ENCODE data around the gene SLX4. TPM values are rescaled to one million over a fixed set of nuclear protein-coding genes. Genes with fewer than 3 reads are reported as not detected.

Gene SLX4
- total and polyA plus RNA-seq, 8 donors: 0.76 to 19.7 (median 6.0) TPM

- 90 to 95% (median 95%) methylated on average over 7 to 22 of the region's 22 CpGs for WGBS, 5 donors
- no peak for DNase-seq
- no peaks in the 10 kb centered on the region for H3K27me3 ChIP-seq
- no peak for TF ChIP-seq CTCF (IDR thresholded peaks at IDR 0.05)
- no peak for TF ChIP-seq EP300 (IDR thresholded peaks at IDR 0.05)
- TF ChIP-seq POLR2A (IDR thresholded peaks at IDR 0.05): no peak
- TF ChIP-seq POLR2AphosphoS5 (IDR thresholded peaks at IDR 0.05): no peak
- H3K4me1 ChIP-seq: peaks cover 0 to 12% (median 0%) of the 10 kb centered on the region in 4 donors
- H3K27ac ChIP-seq: no peak overlapping the region
- H3K4me3 ChIP-seq: no peak overlapping the region
- H3K36me3 ChIP-seq: peaks cover 0 to 68% (median 54%) of the 10 kb centered on the region in 4 donors
- intact Hi-C loops (cut with DNase I; ENCODE audit: low total_unique reads): no loop called here
- no peaks in the 10 kb centered on the region for H3K9me3 ChIP-seq
Observed at GRCh38 chr16:3589001-3589400, 22.4 kb downstream of the SLX4 start.

GRCh38 chr16:3587547-3588110 lies 23.8 kb downstream of the SLX4 start:
- TF ChIP-seq CTCF (IDR thresholded peaks at IDR 0.05) (no peak), EP300 (IDR thresholded peaks at IDR 0.05) (no peak)
- Histone ChIP-seq H3K4me1 (peaks cover 0 to 12% (median 0%) of the 10 kb centered on the region in 4 donors), H3K9me3 (no peaks in the 10 kb centered on the region), H3K4me3 (no peak overlapping the region), H3K27ac (no peak overlapping the region), H3K36me3 (peaks cover 0 to 77% (median 66%) of the 10 kb centered on the region in 4 donors), H3K27me3 (no peaks in the 10 kb centered on the region)
- intact Hi-C loops (cut with DNase I; ENCODE audit: low total_unique reads): no loop called here
- 85 to 90% (median 88%) methylated on average over 14 to 15 of the region's 15 CpGs for WGBS, 5 donors
- DNase-seq: no peak

GRCh38 chr16:3584412-3584811 lies 27.0 kb downstream of the SLX4 start:
- Histone ChIP-seq H3K4me3 (no peak overlapping the region), H3K4me1 (peaks cover 0 to 9% (median 3%) of the 10 kb centered on the region in 4 donors), H3K27me3 (peaks cover 0 to 5% (median 0%) of the 10 kb centered on the region in 3 donors), H3K36me3 (peaks cover 0 to 57% (median 45%) of the 10 kb centered on the region in 4 donors), H3K9me3 (no peaks in the 10 kb centered on the region), H3K27ac (no peak overlapping the region)
- TF ChIP-seq EP300 (IDR thresholded peaks at IDR 0.05) (no peak), POLR2A (IDR thresholded peaks at IDR 0.05) (no peak), CTCF (IDR thresholded peaks at IDR 0.05) (no peak), POLR2AphosphoS5 (IDR thresholded peaks at IDR 0.05) (no peak)
- DNase-seq: no peak
- 95 to 99% (median 98%) methylated on average over 8 of the region's 8 CpGs for WGBS, 5 donors
- intact Hi-C loops (cut with DNase I; ENCODE audit: low total_unique reads): no loop called here

- peaks cover 0 to 48% (median 35%) of the 10 kb centered on the region in 4 donors for H3K36me3 ChIP-seq
- peaks cover 0 to 15% (median 4%) of the 10 kb centered on the region in 3 donors for H3K27me3 ChIP-seq
- intact Hi-C loops (cut with DNase I; ENCODE audit: low total_unique reads): no loop called here
- WGBS, 5 donors: 95 to 98% (median 96%) methylated on average over 16 of the region's 16 CpGs
- DNase-seq: no peak
- H3K4me1 ChIP-seq: peaks cover 0 to 19% (median 10%) of the 10 kb centered on the region in 4 donors
- no peak overlapping the region for H3K27ac ChIP-seq
- no peaks in the 10 kb centered on the region for H3K9me3 ChIP-seq
- H3K4me3 ChIP-seq: no peak overlapping the region
- TF ChIP-seq POLR2AphosphoS5 (IDR thresholded peaks at IDR 0.05): no peak
- no peak for TF ChIP-seq CTCF (IDR thresholded peaks at IDR 0.05)
- TF ChIP-seq EP300 (IDR thresholded peaks at IDR 0.05): no peak
- TF ChIP-seq POLR2A (IDR thresholded peaks at IDR 0.05): no peak
Observed at GRCh38 chr16:3583303-3584038, 27.9 kb downstream of the SLX4 start.

Measured in stomach (tissue), 9 donors.